Testis (tissue), 2 donors: Measurements from ENCODE around the gene USF1.
A peak's percentile ranks its signal among the peaks of the same experiment; 100 is the strongest.

Experiments used
- CTCF ChIP-seq, 3 experiments: fragments of 450-650 bp in 2 of 3; fragments of 200-600 bp in 1 of 3; sonication (generic) in 1 of 3; IDR thresholded peaks; one replicate each; pipeline ENCODE4 v1.5.1; 2016 to 2019; ENCODE audit warnings: antibody characterized with exemption in 3 of 3, mild to moderate bottlenecking in 2 of 3, moderate library complexity in 1 of 3
- POLR2A ChIP-seq: fragments of 450-650 bp; IDR thresholded peaks from one replicate; pipeline ENCODE4 v1.6.1; 2017; ENCODE audit warnings: antibody characterized with exemption, mild to moderate bottlenecking, moderate library complexity

GRCh38 chr1:161071886-161072371, 26.2 kb upstream of the USF1 start:
- TF ChIP-seq CTCF (IDR thresholded peaks at IDR 0.05) = peak; percentile 12 to 45 (median 22)
- TF ChIP-seq POLR2A = no peak
